Activated CD4-positive, alpha-beta memory T cell treated with anti-CD3 and anti-CD28 coated beads, Interleukin-2, amount 10 ng/mL, durations not matched to agents 7 days and 5 days (primary cell): Measurements from ENCODE around the gene CTSH. TPM values are rescaled to one million over a fixed set of nuclear protein-coding genes. Genes with fewer than 3 reads are reported as not detected.

Experiments used
- CTCF ChIA-PET: fragments of 350-600 bp; sonication (Branson Sonifier 250); formaldehyde crosslinking; loops from one replicate; lab custom pipeline; 2021; ENCODE audit warnings: antibody characterized with exemption, inconsistent platforms; lab: Charles Lee
- POLR2A ChIA-PET: fragments of 350-600 bp; sonication (Branson Sonifier 250); formaldehyde crosslinking; loops from one replicate; lab custom pipeline; 2021; ENCODE audit warnings: antibody characterized with exemption; lab: Charles Lee
- DNase-seq: peaks from one replicate; pipeline ENCODE4 v3.0.0-alpha.2; 2020
- H3K27ac Mint-ChIP-seq: one replicate; pipeline ENCODE4 v1.8.0; 2021; ENCODE audit warnings: mild to moderate bottlenecking, mixed read lengths
- H3K27me3 Mint-ChIP-seq: one replicate; pipeline ENCODE4 v1.8.0; 2021; ENCODE audit warnings: mixed read lengths
- H3K36me3 Mint-ChIP-seq: one replicate; pipeline ENCODE4 v1.8.0; 2021; ENCODE audit warnings: low read depth, mixed read lengths
- H3K4me1 Mint-ChIP-seq: one replicate; pipeline ENCODE4 v1.8.0; 2021; ENCODE audit warnings: mixed read lengths
- H3K4me3 Mint-ChIP-seq: one replicate; pipeline ENCODE4 v1.8.0; 2021; ENCODE audit warnings: mild to moderate bottlenecking, mixed read lengths
- H3K9me3 Mint-ChIP-seq: one replicate; pipeline ENCODE4 v1.8.0; 2021; ENCODE audit warnings: mixed read lengths
- total RNA-seq, 2 experiments: library from RNA; stranded (reverse); gene quantifications; one replicate each; pipeline ENCODE4 v1.2.3, GENCODE V29; 2021

Gene CTSH
- total RNA-seq, 2 experiments from 2014 or later: 257 to 273 TPM

- no peaks in the 10 kb centered on the region for H3K36me3 Mint-ChIP-seq
- H3K4me1 Mint-ChIP-seq: no peaks in the 10 kb centered on the region
- H3K27me3 Mint-ChIP-seq: peaks cover 4% of the 10 kb centered on the region
- no peaks in the 10 kb centered on the region for H3K9me3 Mint-ChIP-seq
- ChIA-PET POLR2A (no interaction called here), CTCF (interaction anchor here (0.6 to 1.0 kb wide), 2 partner anchors 10 to 61 kb away, joined by 3 read pairs; no protein-coding TSS in a partner anchor)
- no peak overlapping the region for H3K4me3 Mint-ChIP-seq
- DNase-seq: no peak
- no peak overlapping the region for H3K27ac Mint-ChIP-seq
These were observed 25.0 kb upstream of the CTSH start for GRCh38 chr15:78969687-78970349.

DNA sequence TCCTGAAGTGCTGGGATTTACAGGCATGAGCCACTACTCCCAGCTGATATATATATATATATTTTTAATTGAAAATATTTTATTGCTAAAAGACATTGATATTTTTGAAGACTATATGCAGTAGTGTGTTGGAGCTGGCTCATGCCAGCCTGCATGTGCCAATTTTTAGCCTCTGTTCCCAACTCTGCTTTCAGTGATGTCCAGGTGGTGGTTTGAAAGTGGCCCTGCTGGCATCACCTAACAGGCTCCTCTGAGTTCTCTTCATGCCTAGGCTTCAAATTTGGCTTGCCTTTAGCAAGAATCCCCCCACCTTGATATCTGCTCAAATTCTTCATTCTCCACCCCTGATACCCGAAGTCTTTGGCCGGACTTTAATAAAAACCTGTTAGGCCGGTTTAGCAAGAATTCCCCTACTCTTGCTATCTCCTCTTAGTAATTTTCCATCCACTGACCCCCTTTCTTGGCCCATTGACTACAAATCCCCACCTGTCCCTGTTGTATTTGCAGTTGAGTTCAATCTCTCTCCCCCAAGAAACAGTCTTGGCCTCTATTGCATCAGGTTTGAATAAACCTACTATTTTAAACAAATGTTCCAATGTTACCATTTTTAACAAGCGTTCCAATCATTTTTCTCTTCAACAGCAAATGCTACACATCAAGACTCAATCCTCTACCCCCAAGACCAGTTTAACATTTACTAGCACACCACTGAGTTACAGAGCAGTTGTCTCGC lies 23.9 kb upstream of the CTSH start:
- no peaks in the 10 kb centered on the region for H3K4me1 Mint-ChIP-seq
- H3K9me3 Mint-ChIP-seq: no peaks in the 10 kb centered on the region
- H3K36me3 Mint-ChIP-seq: no peaks in the 10 kb centered on the region
- H3K27me3 Mint-ChIP-seq: peaks cover 4% of the 10 kb centered on the region
- H3K27ac Mint-ChIP-seq: no peak overlapping the region
- DNase-seq: no peak
- ChIA-PET CTCF (interaction anchor here (2.3 kb wide), 1 partner anchor 12 kb away, joined by 14 read pairs; no protein-coding TSS in a partner anchor), POLR2A (interaction anchor here (0.6 kb wide), 1 partner anchor 165 kb away, joined by 3 read pairs; no protein-coding TSS in a partner anchor)
- H3K4me3 Mint-ChIP-seq: no peak overlapping the region

GRCh38 chr15:78968114-78968513 lies 23.3 kb upstream of the CTSH start:
- no peak overlapping the region for H3K27ac Mint-ChIP-seq
- no peaks in the 10 kb centered on the region for H3K9me3 Mint-ChIP-seq
- ChIA-PET CTCF (interaction anchor here (2.3 kb wide), 1 partner anchor 12 kb away, joined by 14 read pairs; no protein-coding TSS in a partner anchor), POLR2A (no interaction called here)
- no peak overlapping the region for H3K4me3 Mint-ChIP-seq
- peaks cover 4% of the 10 kb centered on the region for H3K27me3 Mint-ChIP-seq
- no peaks in the 10 kb centered on the region for H3K36me3 Mint-ChIP-seq
- no peak for DNase-seq
- H3K4me1 Mint-ChIP-seq: no peaks in the 10 kb centered on the region

- ChIA-PET CTCF (interaction anchor here (1.1 kb wide), 1 partner anchor 47 kb away, joined by 3 read pairs; no protein-coding TSS in a partner anchor), POLR2A (no interaction called here)
- Mint-ChIP-seq H3K36me3 (no peaks in the 10 kb centered on the region), H3K4me1 (no peaks in the 10 kb centered on the region), H3K4me3 (no peak overlapping the region), H3K27me3 (peaks cover 3% of the 10 kb centered on the region), H3K9me3 (no peaks in the 10 kb centered on the region), H3K27ac (no peak overlapping the region)
- no peak for DNase-seq
These were observed 15.5 kb upstream of the CTSH start for GRCh38 chr15:78960308-78960707.

GRCh38 chr15:78959360-78959759 lies 14.5 kb upstream of the CTSH start:
- ChIA-PET CTCF (interaction anchor here (1.1 kb wide), 1 partner anchor 48 kb away, joined by 3 read pairs; no protein-coding TSS in a partner anchor), POLR2A (no interaction called here)
- no peaks in the 10 kb centered on the region for H3K9me3 Mint-ChIP-seq
- no peaks in the 10 kb centered on the region for H3K36me3 Mint-ChIP-seq
- peaks cover 3% of the 10 kb centered on the region for H3K27me3 Mint-ChIP-seq
- no peaks in the 10 kb centered on the region for H3K4me1 Mint-ChIP-seq
- DNase-seq: no peak
- H3K4me3 Mint-ChIP-seq: no peak overlapping the region
- no peak overlapping the region for H3K27ac Mint-ChIP-seq

DNA sequence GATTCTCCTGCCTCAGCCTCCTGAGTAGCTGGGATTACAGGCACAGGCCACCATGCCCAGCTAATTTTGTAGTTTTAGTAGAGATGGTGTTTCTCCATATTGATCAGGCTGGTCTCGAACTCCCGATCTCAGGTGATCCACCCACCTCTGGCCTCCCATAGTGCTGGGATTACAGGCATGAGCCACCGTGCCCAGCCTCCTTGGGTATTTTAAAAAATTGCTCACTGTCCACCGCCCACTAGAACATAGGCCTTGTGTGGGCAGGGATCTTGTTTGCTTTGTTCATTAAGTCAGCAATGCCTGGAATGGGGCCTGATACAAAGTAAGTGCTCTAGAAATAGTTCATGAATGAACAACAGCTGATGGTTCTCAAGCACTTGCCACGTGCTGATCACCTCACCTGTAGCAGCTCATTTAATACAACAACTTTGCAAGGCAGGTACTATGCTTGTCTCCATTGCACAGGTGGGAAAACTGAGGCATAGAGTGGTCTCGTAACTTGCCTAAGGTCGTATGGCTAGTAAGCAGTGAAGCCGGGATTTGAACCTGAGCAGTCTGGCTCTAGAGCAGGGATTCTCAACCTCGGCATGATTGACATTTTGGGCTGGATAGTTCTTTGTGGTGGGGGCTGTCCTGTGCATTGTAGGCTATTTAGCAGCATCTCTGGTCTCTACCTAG lies 12.7 kb upstream of the CTSH start:
- CTCF ChIA-PET: no interaction called here
- H3K4me1 Mint-ChIP-seq: no peaks in the 10 kb centered on the region
- no peak overlapping the region for H3K4me3 Mint-ChIP-seq
- no peaks in the 10 kb centered on the region for H3K9me3 Mint-ChIP-seq
- DNase-seq: no peak
- peaks cover 3% of the 10 kb centered on the region for H3K27me3 Mint-ChIP-seq
- H3K36me3 Mint-ChIP-seq: no peaks in the 10 kb centered on the region
- no peak overlapping the region for H3K27ac Mint-ChIP-seq
- POLR2A ChIA-PET: no interaction called here

DNA sequence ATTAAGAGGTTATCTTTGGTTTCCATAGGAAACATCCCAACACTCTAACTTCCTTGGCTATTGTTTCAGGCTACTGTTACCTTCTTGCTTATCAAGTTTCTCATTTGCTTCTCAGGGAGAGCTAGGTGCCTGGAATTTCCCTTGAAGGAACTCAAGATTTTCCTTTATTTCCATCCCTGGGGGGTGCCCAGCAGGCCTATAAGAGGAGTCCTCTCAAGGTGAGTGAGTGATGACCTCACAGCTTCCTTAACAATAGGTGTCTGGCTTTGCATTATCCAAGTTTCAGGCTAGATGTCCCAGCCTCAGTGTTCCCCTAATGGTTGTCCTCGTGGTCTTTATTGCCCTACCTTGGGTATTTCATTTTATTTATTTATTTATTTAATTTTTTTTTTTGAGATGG lies 12.1 kb upstream of the CTSH start:
- CTCF ChIA-PET: no interaction called here
- H3K27me3 Mint-ChIP-seq: peaks cover 3% of the 10 kb centered on the region
- no peak overlapping the region for H3K4me3 Mint-ChIP-seq
- H3K36me3 Mint-ChIP-seq: no peaks in the 10 kb centered on the region
- POLR2A ChIA-PET: no interaction called here
- H3K4me1 Mint-ChIP-seq: peaks cover 3% of the 10 kb centered on the region
- no peak overlapping the region for H3K27ac Mint-ChIP-seq
- H3K9me3 Mint-ChIP-seq: no peaks in the 10 kb centered on the region
- no peak for DNase-seq

- no peak overlapping the region for H3K27ac Mint-ChIP-seq
- H3K27me3 Mint-ChIP-seq: no peaks in the 10 kb centered on the region
- H3K4me1 Mint-ChIP-seq: peaks cover 16% of the 10 kb centered on the region
- no peaks in the 10 kb centered on the region for H3K9me3 Mint-ChIP-seq
- CTCF ChIA-PET: no interaction called here
- H3K4me3 Mint-ChIP-seq: no peak overlapping the region
- POLR2A ChIA-PET: no interaction called here
- DNase-seq: no peak
- no peaks in the 10 kb centered on the region for H3K36me3 Mint-ChIP-seq
These were observed 10.5 kb upstream of the CTSH start for GRCh38 chr15:78955355-78955754.

DNA sequence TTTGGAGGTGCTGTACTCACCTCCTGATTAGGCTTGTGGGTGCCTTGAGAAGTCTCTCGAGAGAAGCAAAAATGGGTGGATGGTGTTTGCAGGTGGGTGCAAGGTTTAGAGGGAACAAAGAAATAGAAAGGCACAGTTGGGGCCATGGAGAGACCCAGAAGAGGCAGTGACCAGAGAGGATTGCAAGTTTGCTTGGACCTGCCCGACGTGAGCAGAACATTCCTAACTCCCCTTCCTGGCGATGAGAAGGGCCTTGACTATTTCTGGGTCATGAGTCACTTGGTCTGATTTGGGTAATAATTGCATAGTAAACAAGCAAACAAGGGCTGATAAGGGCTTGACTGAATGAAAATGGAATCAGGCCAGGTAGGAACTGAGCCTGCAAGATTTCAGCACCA lies 7.0 kb upstream of the CTSH start:
- ChIA-PET CTCF (no interaction called here), POLR2A (no interaction called here)
- no peaks in the 10 kb centered on the region for H3K27me3 Mint-ChIP-seq
- H3K36me3 Mint-ChIP-seq: no peaks in the 10 kb centered on the region
- DNase-seq: no peak
- H3K4me3 Mint-ChIP-seq: no peak overlapping the region
- no peaks in the 10 kb centered on the region for H3K9me3 Mint-ChIP-seq
- peaks cover 19% of the 10 kb centered on the region for H3K4me1 Mint-ChIP-seq
- peak overlapping the region; percentile 40 for H3K27ac Mint-ChIP-seq

GRCh38 chr15:78950902-78951840 lies 6.3 kb upstream of the CTSH start:
- Mint-ChIP-seq H3K27ac (peak overlapping the region; percentile 40), H3K4me1 (peaks cover 21% of the 10 kb centered on the region), H3K4me3 (no peak overlapping the region), H3K27me3 (peaks cover 2% of the 10 kb centered on the region), H3K9me3 (no peaks in the 10 kb centered on the region), H3K36me3 (no peaks in the 10 kb centered on the region)
- POLR2A ChIA-PET: no interaction called here
- DNase-seq: peak; percentile 42
- CTCF ChIA-PET: no interaction called here

DNA sequence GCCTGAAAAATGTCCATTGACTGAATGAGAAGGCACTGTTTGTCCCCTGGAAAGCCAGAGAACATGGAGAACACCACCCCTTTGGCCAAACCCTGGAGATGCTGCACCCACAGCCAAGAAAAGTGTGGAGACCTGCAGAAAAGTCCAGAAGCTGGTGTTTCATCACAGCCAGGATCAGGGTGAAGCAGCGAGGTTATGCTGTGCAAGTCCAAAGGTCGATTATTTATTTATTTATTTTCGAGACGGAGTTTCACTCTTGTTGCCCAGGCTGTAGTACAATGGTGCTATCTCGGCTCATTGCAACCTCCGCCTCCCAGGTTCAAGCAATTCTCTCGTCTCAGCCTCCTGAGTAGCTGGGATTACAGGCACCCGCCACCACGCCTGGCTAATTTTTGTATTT lies 5.5 kb upstream of the CTSH start:
- Mint-ChIP-seq H3K27ac (no peak overlapping the region), H3K36me3 (no peaks in the 10 kb centered on the region), H3K4me3 (no peak overlapping the region), H3K27me3 (peaks cover 3% of the 10 kb centered on the region), H3K4me1 (peaks cover 22% of the 10 kb centered on the region), H3K9me3 (no peaks in the 10 kb centered on the region)
- POLR2A ChIA-PET: no interaction called here
- DNase-seq: no peak
- CTCF ChIA-PET: no interaction called here

DNA sequence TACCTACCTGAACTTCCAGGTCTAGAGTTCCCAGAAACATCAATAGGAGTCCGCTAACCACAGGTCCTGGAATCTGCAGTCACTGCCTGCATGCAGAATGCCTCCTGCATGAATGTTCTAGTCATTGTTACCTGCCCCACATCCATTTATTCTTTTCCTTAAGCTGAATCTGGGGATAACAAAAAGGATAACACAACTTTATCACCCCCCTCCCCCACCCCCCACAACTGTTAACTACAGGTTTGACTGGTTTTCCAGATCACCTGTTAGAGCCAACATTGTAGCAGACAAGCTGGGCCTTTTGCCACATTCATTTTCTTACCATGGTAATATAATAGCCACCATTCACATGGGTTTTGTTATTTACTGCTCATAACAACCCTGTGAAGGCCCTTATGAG lies 4.6 kb upstream of the CTSH start:
- H3K4me3 Mint-ChIP-seq: no peak overlapping the region
- H3K36me3 Mint-ChIP-seq: peaks cover 3% of the 10 kb centered on the region
- H3K4me1 Mint-ChIP-seq: peaks cover 22% of the 10 kb centered on the region
- no peaks in the 10 kb centered on the region for H3K9me3 Mint-ChIP-seq
- no peak for DNase-seq
- no peak overlapping the region for H3K27ac Mint-ChIP-seq
- H3K27me3 Mint-ChIP-seq: peaks cover 3% of the 10 kb centered on the region
- POLR2A ChIA-PET: no interaction called here
- CTCF ChIA-PET: no interaction called here
